Mesendoderm (in vitro differentiated cells): ENCODE results near the gene CDKN2AIPNL.

Experiments used
- DNase-seq: peaks from one replicate; pipeline ENCODE4 v3.0.0; 2013
- H2AK5ac ChIP-seq: 2 replicates; pipeline ENCODE4 v1.6.1; 2013; ENCODE audit warnings: low read length, inconsistent platforms
- H2BK120ac ChIP-seq: 2 replicates; pipeline ENCODE4 v1.6.1; 2013; ENCODE audit warnings: low read depth, mild to moderate bottlenecking, low read length, moderate library complexity, mixed read lengths
- H2BK15ac ChIP-seq: replicated peaks from 2 replicates; pipeline ENCODE4 v1.6.1; 2013; ENCODE audit warnings: low read depth, mild to moderate bottlenecking, moderate library complexity
- H2BK5ac ChIP-seq: 2 replicates; pipeline ENCODE4 v1.6.1; 2013; ENCODE audit warnings: low read length, inconsistent platforms
- H3K18ac ChIP-seq: 2 replicates; pipeline ENCODE4 v1.6.1; 2013; ENCODE audit warnings: mild to moderate bottlenecking, low read length, mixed read lengths
- H3K23ac ChIP-seq: one replicate; pipeline ENCODE4 v1.6.1; 2013; ENCODE audit warnings: low read length
- H3K27ac ChIP-seq: 2 replicates; pipeline ENCODE4 v1.5.1; 2013; ENCODE audit warnings: low read depth, mild to moderate bottlenecking, inconsistent platforms, low read length, moderate library complexity
- H3K27me3 ChIP-seq: 2 replicates; pipeline ENCODE4 v1.6.1; 2013; ENCODE audit warnings: low read length, control low read depth, mild to moderate bottlenecking, inconsistent platforms; ENCODE audit not compliant: insufficient read depth, poor library complexity
- H3K36me3 ChIP-seq: 2 replicates; pipeline ENCODE4 v1.6.1; 2013; ENCODE audit warnings: low read length, inconsistent platforms; ENCODE audit not compliant: control insufficient read depth, insufficient read depth
- H3K4ac ChIP-seq: one replicate; pipeline ENCODE4 v1.6.1; 2013; ENCODE audit warnings: low read depth, mild to moderate bottlenecking, low read length, moderate library complexity
- H3K4me1 ChIP-seq: 2 replicates; pipeline ENCODE4 v1.6.1; 2013; ENCODE audit warnings: low read depth, low read length, inconsistent platforms; ENCODE audit not compliant: control insufficient read depth
- H3K4me2 ChIP-seq: 2 replicates; pipeline ENCODE4 v1.6.1; 2013; ENCODE audit warnings: low read length
- H3K4me3 ChIP-seq: 2 replicates; pipeline ENCODE4 v1.5.1; 2013; ENCODE audit warnings: mild to moderate bottlenecking, low read length
- H3K56ac ChIP-seq: one replicate; pipeline ENCODE4 v1.6.1; 2013; ENCODE audit warnings: low read length
- H3K79me1 ChIP-seq: 2 replicates; pipeline ENCODE4 v1.6.1; 2013; ENCODE audit warnings: low read length, inconsistent platforms
- H3K79me2 ChIP-seq: 2 replicates; pipeline ENCODE4 v1.6.1; 2013; ENCODE audit warnings: mild to moderate bottlenecking, low read length; ENCODE audit not compliant: control insufficient read depth, insufficient read depth
- H3K9ac ChIP-seq: 2 replicates; pipeline ENCODE4 v1.6.1; 2013; ENCODE audit warnings: low read length, inconsistent platforms
- H4K5ac ChIP-seq: one replicate; pipeline ENCODE4 v1.6.1; 2013; ENCODE audit warnings: low read length
- H4K8ac ChIP-seq: one replicate; pipeline ENCODE4 v1.6.1; 2013; ENCODE audit warnings: low read depth, mild to moderate bottlenecking, control low read depth, low read length, moderate library complexity
- WGBS: extraction: QIAGEN DNeasy Blood & Tissue Kit; methylation state at CpG from one replicate; pipeline ENCODE4 v1.1.7; 2013; ENCODE audit warnings: low lambda C conversion rate, missing lambda C conversion rate; ENCODE audit not compliant: insufficient coverage; ENCODE audit errors: extremely low coverage; 5-methylcytosine and 5-hydroxymethylcytosine counted together

The CDKN2AIPNL gene

DNA sequence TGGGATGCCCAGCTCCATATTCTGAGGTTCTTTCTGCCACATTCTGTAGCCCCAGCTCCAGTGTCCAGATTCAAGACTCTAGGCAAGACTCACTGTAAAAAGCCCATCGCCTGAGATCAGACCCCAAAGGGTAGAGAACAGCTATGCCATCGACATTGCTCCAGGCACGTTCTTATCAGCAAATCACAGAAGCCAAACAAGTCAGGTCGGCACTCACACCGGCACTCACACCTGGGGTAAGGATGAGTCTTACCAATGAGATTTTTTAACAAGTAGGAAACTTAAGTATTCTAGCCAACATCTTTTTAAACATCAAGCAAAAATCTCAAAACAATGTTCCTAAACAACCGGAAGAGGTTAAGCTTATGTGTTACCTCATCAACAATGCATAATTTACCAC, 2.4 kb downstream of the CDKN2AIPNL start:
- Histone ChIP-seq H3K23ac (no peak overlapping the region), H3K36me3 (no peaks in the 10 kb centered on the region), H3K4me3 (no peak overlapping the region), H3K27me3 (no peaks in the 10 kb centered on the region), H2BK15ac (no peak overlapping the region), H3K79me1 (peaks cover 6% of the 10 kb centered on the region), H3K27ac (no peak overlapping the region), H2AK5ac (no peak overlapping the region), H2BK120ac (no peak overlapping the region), H3K4ac (no peak overlapping the region), H2BK5ac (no peak overlapping the region), H3K4me2 (no peak overlapping the region), H3K4me1 (peaks cover 12% of the 10 kb centered on the region), H3K56ac (no peak overlapping the region), H4K8ac (no peak overlapping the region), H3K79me2 (peaks cover 10% of the 10 kb centered on the region), H3K9ac (no peak overlapping the region), H4K5ac (no peak overlapping the region), H3K18ac (no peak overlapping the region)
- WGBS = no CpG with 5 or more reads among the region's 6 CpGs
- no peak for DNase-seq

DNA sequence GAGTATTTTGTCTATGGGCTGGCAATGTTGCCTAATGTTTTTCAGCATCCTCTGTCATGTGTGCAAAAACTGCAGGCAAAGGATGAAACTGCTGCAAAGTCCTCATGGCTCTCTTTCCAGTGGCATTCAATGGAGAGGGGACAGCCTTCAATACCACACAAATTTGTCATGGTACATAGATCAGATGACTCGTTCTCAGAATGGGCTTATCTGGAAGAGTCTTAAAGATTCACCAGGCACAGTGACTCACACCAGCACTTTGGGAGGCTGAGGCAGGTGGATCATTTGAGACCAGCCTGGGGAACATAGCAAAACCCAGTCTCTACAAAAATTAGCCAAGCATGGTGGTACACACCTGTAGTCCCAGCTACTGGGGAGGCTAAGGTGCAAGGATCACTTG, 5.3 kb downstream of the CDKN2AIPNL start:
- H3K4me2 ChIP-seq = no peak overlapping the region
- no peak overlapping the region for H3K56ac ChIP-seq
- no peak overlapping the region for H3K23ac ChIP-seq
- no peak overlapping the region for H2BK120ac ChIP-seq
- no CpG with 5 or more reads among the region's 1 CpG for WGBS
- H4K5ac ChIP-seq = no peak overlapping the region
- DNase-seq = no peak
- H3K27ac ChIP-seq = no peak overlapping the region
- peaks cover 6% of the 10 kb centered on the region for H3K4me1 ChIP-seq
- no peak overlapping the region for H2AK5ac ChIP-seq
- H3K79me2 ChIP-seq = peaks cover 9% of the 10 kb centered on the region
- no peak overlapping the region for H3K9ac ChIP-seq
- peaks cover 6% of the 10 kb centered on the region for H3K79me1 ChIP-seq
- H2BK5ac ChIP-seq = no peak overlapping the region
- no peaks in the 10 kb centered on the region for H3K36me3 ChIP-seq
- no peak overlapping the region for H3K4ac ChIP-seq
- H2BK15ac ChIP-seq = no peak overlapping the region
- H3K27me3 ChIP-seq = no peaks in the 10 kb centered on the region
- no peak overlapping the region for H3K18ac ChIP-seq
- no peak overlapping the region for H3K4me3 ChIP-seq
- no peak overlapping the region for H4K8ac ChIP-seq

- no peak for DNase-seq
- Histone ChIP-seq H2BK5ac (no peak overlapping the region), H3K4me1 (no peaks in the 10 kb centered on the region), H3K79me1 (no peaks in the 10 kb centered on the region), H3K4ac (no peak overlapping the region), H3K23ac (no peak overlapping the region), H2AK5ac (no peak overlapping the region), H4K5ac (no peak overlapping the region), H3K4me2 (no peak overlapping the region), H3K27ac (no peak overlapping the region), H3K18ac (no peak overlapping the region), H3K27me3 (no peaks in the 10 kb centered on the region), H4K8ac (no peak overlapping the region), H3K9ac (no peak overlapping the region), H2BK15ac (no peak overlapping the region), H3K79me2 (no peaks in the 10 kb centered on the region), H3K4me3 (no peak overlapping the region), H3K36me3 (no peaks in the 10 kb centered on the region), H2BK120ac (no peak overlapping the region), H3K56ac (no peak overlapping the region)
- no CpG with 5 or more reads among the region's 5 CpGs for WGBS
These were observed 7.7 kb downstream of the CDKN2AIPNL start for GRCh38 chr5:134403951-134404350.

GRCh38 chr5:134398609-134399155, 13.0 kb downstream of the CDKN2AIPNL start:
- no peak overlapping the region for H2BK15ac ChIP-seq
- no peaks in the 10 kb centered on the region for H3K79me1 ChIP-seq
- no peak overlapping the region for H3K56ac ChIP-seq
- H3K79me2 ChIP-seq = no peaks in the 10 kb centered on the region
- no peak overlapping the region for H3K9ac ChIP-seq
- no CpG with 5 or more reads among the region's 2 CpGs for WGBS
- no peak overlapping the region for H2BK120ac ChIP-seq
- no peak overlapping the region for H2AK5ac ChIP-seq
- H4K5ac ChIP-seq = no peak overlapping the region
- H2BK5ac ChIP-seq = no peak overlapping the region
- H3K4ac ChIP-seq = no peak overlapping the region
- no peak overlapping the region for H3K23ac ChIP-seq
- DNase-seq = no peak
- no peak overlapping the region for H3K27ac ChIP-seq
- H3K4me3 ChIP-seq = no peak overlapping the region
- no peak overlapping the region for H4K8ac ChIP-seq
- no peak overlapping the region for H3K18ac ChIP-seq
- H3K4me2 ChIP-seq = no peak overlapping the region
- no peaks in the 10 kb centered on the region for H3K4me1 ChIP-seq
- no peaks in the 10 kb centered on the region for H3K27me3 ChIP-seq
- H3K36me3 ChIP-seq = peaks cover 2% of the 10 kb centered on the region

DNA sequence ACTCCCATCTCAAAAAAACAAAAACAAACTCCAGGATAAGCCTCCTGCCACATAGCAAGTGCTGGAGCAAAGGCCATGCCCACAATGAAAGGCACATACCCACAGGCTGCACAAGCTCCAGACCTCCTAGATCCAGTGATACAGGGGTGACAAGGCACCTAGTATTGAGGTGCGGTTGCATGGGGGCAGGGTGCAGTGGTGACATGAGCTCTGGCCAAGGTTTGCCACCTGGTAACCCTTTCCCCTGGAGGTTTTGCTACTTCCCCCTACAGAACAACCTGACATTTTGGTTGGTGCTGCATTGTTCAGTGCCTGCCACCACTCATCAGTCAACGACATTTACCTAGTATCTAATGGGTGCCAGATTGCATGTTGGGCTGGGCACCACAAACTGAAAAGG, 14.5 kb downstream of the CDKN2AIPNL start:
- no peak overlapping the region for H3K27ac ChIP-seq
- no peaks in the 10 kb centered on the region for H3K79me2 ChIP-seq
- no peak overlapping the region for H3K4me3 ChIP-seq
- no peaks in the 10 kb centered on the region for H3K79me1 ChIP-seq
- H3K56ac ChIP-seq = no peak overlapping the region
- no peak overlapping the region for H4K5ac ChIP-seq
- H3K4me1 ChIP-seq = no peaks in the 10 kb centered on the region
- H3K4me2 ChIP-seq = no peak overlapping the region
- DNase-seq = no peak
- H2BK5ac ChIP-seq = no peak overlapping the region
- no peak overlapping the region for H3K18ac ChIP-seq
- no CpG with 5 or more reads among the region's 2 CpGs for WGBS
- no peak overlapping the region for H3K9ac ChIP-seq
- no peak overlapping the region for H3K23ac ChIP-seq
- no peak overlapping the region for H4K8ac ChIP-seq
- no peaks in the 10 kb centered on the region for H3K27me3 ChIP-seq
- no peak overlapping the region for H2BK15ac ChIP-seq
- H2BK120ac ChIP-seq = no peak overlapping the region
- peaks cover 2% of the 10 kb centered on the region for H3K36me3 ChIP-seq
- no peak overlapping the region for H2AK5ac ChIP-seq
- no peak overlapping the region for H3K4ac ChIP-seq

GRCh38 chr5:134396274-134396673, 15.4 kb downstream of the CDKN2AIPNL start:
- Histone ChIP-seq H3K79me2 (no peaks in the 10 kb centered on the region), H4K8ac (no peak overlapping the region), H3K4ac (no peak overlapping the region), H2BK15ac (no peak overlapping the region), H3K36me3 (peaks cover 2% of the 10 kb centered on the region), H2AK5ac (no peak overlapping the region), H3K18ac (no peak overlapping the region), H3K23ac (no peak overlapping the region), H2BK120ac (no peak overlapping the region), H3K56ac (no peak overlapping the region), H3K4me1 (no peaks in the 10 kb centered on the region), H3K4me3 (no peak overlapping the region), H4K5ac (no peak overlapping the region), H2BK5ac (no peak overlapping the region), H3K27ac (no peak overlapping the region), H3K4me2 (no peak overlapping the region), H3K9ac (no peak overlapping the region), H3K27me3 (no peaks in the 10 kb centered on the region), H3K79me1 (no peaks in the 10 kb centered on the region)
- DNase-seq = no peak
- no CpG with 5 or more reads among the region's 4 CpGs for WGBS
